Fibroblast of lung (primary cell): Measurements from ENCODE around the gene IL9R. TPM values are rescaled to one million over a fixed set of nuclear protein-coding genes. Genes with fewer than 3 reads are reported as not detected.

ENCODE experiments used
- DNase-seq, 2 donors: peaks; one replicate each; pipeline versions ENCODE4 v3.0.0 to v3.0.0-alpha.2; 2010; ENCODE audit warnings: low read depth in 2 of 2
- H2AFZ ChIP-seq: 2 replicates; pipeline ENCODE4 v1.5.1; 2012; ENCODE audit warnings: low read length, control low read depth, inconsistent platforms
- H3K27ac ChIP-seq: 2 replicates; pipeline ENCODE4 v1.5.1; 2011; ENCODE audit warnings: low read length, control low read depth; ENCODE audit not compliant: insufficient read depth
- H3K27me3 ChIP-seq: 2 replicates; pipeline ENCODE4 v1.5.1; 2011; ENCODE audit warnings: mild to moderate bottlenecking, low read length; ENCODE audit not compliant: control insufficient read depth, insufficient read depth
- H3K36me3 ChIP-seq: 2 replicates; pipeline ENCODE4 v1.5.1; 2011; ENCODE audit warnings: low read length; ENCODE audit not compliant: control insufficient read depth, insufficient read depth
- H3K4me1 ChIP-seq: 2 replicates; pipeline ENCODE4 v1.5.1; 2011; ENCODE audit warnings: low read length; ENCODE audit not compliant: control insufficient read depth, insufficient read depth; ENCODE audit errors: extremely low read depth
- H3K4me2 ChIP-seq: 2 replicates; pipeline ENCODE4 v1.5.1; 2011; ENCODE audit warnings: low read length, control low read depth; ENCODE audit not compliant: insufficient read depth; ENCODE audit errors: extremely low read depth
- H3K4me3 ChIP-seq, 4 experiments: fragments of 200-600 bp in 1 of 4; sonication (generic) in 1 of 4; replicated peaks in 1 of 4; 2 replicates each; pipeline ENCODE4 v1.5.1; 2011 to 2016; ENCODE audit warnings: low read length in 4 of 4, low read depth in 3 of 4, mild to moderate bottlenecking in 3 of 4, control low read depth in 2 of 4, inconsistent platforms in 1 of 4, mixed read lengths in 1 of 4; ENCODE audit not compliant: insufficient read depth in 1 of 4; ENCODE audit errors: control extremely low read depth in 1 of 4
- H3K79me2 ChIP-seq: 2 replicates; pipeline ENCODE4 v1.5.1; 2012; ENCODE audit warnings: mild to moderate bottlenecking, low read length, inconsistent platforms; ENCODE audit not compliant: control insufficient read depth, insufficient read depth
- H3K9ac ChIP-seq: 2 replicates; pipeline ENCODE4 v1.5.1; 2011; ENCODE audit warnings: mild to moderate bottlenecking, low read length, control low read depth; ENCODE audit not compliant: insufficient read depth
- H3K9me3 ChIP-seq: 2 replicates; pipeline ENCODE4 v1.5.1; 2012; ENCODE audit warnings: low read depth, low read length; ENCODE audit not compliant: control insufficient read depth, insufficient read depth
- H4K20me1 ChIP-seq: 2 replicates; pipeline ENCODE4 v1.5.1; 2011; ENCODE audit warnings: low read length; ENCODE audit not compliant: control insufficient read depth, insufficient read depth; ENCODE audit errors: extremely low read depth
- CTCF ChIP-seq, 2 donors: IDR thresholded peaks in 1 of 2; conservative IDR thresholded peaks in 1 of 2; 1 replicate in 1 of 2; 2 replicates in 1 of 2; pipeline ENCODE4 v1.5.1; 2011 to 2012; ENCODE audit warnings: low read length in 2 of 2, control low read depth in 1 of 2, inconsistent platforms in 1 of 2, low read depth in 1 of 2, mild to moderate bottlenecking in 1 of 2
- EZH2 ChIP-seq: IDR thresholded peaks from 2 replicates; pipeline ENCODE4 v1.5.1; 2012; ENCODE audit warnings: low read length, control low read depth, mild to moderate bottlenecking; ENCODE audit errors: missing control alignments
- polyA plus RNA-seq, 2 donors: library from polyadenylated mRNA; depleted of rRNA in 1 of 2; stranded (reverse) in 1 of 2; unstranded in 1 of 2; fragments of >200 nt; gene quantifications; 2 replicates each; pipeline ENCODE4 v1.2.1, GENCODE V29; 2011 to 2012; ENCODE audit warnings: missing spikeins in 1 of 2
- total RNA-seq: library from RNA; depleted of rRNA; stranded (reverse); fragments of >200 nt; gene quantifications from 2 replicates; pipeline ENCODE4 v1.2.1, GENCODE V29; 2014

IL9R gene
- total and polyA plus RNA-seq, 2 donors (not counting 1 experiment from before 2014, with no cell fraction given) = not detected

- no peak for DNase-seq
- Histone ChIP-seq H3K9ac (no peak overlapping the region), H3K4me2 (no peak overlapping the region), H2AFZ (no peak overlapping the region), H3K79me2 (no peaks in the 10 kb centered on the region), H3K9me3 (no peaks in the 10 kb centered on the region), H4K20me1 (no peaks in the 10 kb centered on the region), H3K27ac (no peak overlapping the region), H3K36me3 (no peaks in the 10 kb centered on the region), H3K4me1 (no peaks in the 10 kb centered on the region), H3K4me3 (no peak overlapping the region), H3K27me3 (no peaks in the 10 kb centered on the region)
- no peak for TF ChIP-seq CTCF (conservative IDR thresholded peaks at IDR 0.05 in 1 of 2, IDR thresholded peaks at IDR 0.05 in 1 of 2; ENCODE audit: low read depth in 1 of 2, low read length in 2 of 2)
- TF ChIP-seq EZH2 = no peak
Measured at GRCh38 chrX:156002507-156002906, 5.0 kb downstream of the IL9R start.

GRCh38 chrX:156003486-156004185, 6.1 kb downstream of the IL9R start:
- Histone ChIP-seq H3K36me3 (no peaks in the 10 kb centered on the region), H3K9ac (no peak overlapping the region), H3K4me3 (no peak overlapping the region), H3K79me2 (no peaks in the 10 kb centered on the region), H3K4me1 (no peaks in the 10 kb centered on the region), H3K4me2 (no peak overlapping the region), H3K27me3 (no peaks in the 10 kb centered on the region), H2AFZ (no peak overlapping the region), H4K20me1 (no peaks in the 10 kb centered on the region), H3K27ac (no peak overlapping the region), H3K9me3 (no peaks in the 10 kb centered on the region)
- no peak for TF ChIP-seq CTCF (conservative IDR thresholded peaks at IDR 0.05 in 1 of 2, IDR thresholded peaks at IDR 0.05 in 1 of 2; ENCODE audit: low read depth in 1 of 2, low read length in 2 of 2)
- no peak for TF ChIP-seq EZH2
- DNase-seq = no peak

GRCh38 chrX:156004256-156004655, 6.8 kb downstream of the IL9R start:
- Histone ChIP-seq H3K4me3 (no peak overlapping the region), H3K79me2 (no peaks in the 10 kb centered on the region), H2AFZ (no peak overlapping the region), H3K27me3 (no peaks in the 10 kb centered on the region), H3K9me3 (no peaks in the 10 kb centered on the region), H3K27ac (no peak overlapping the region), H3K36me3 (no peaks in the 10 kb centered on the region), H3K4me2 (no peak overlapping the region), H4K20me1 (no peaks in the 10 kb centered on the region), H3K9ac (no peak overlapping the region), H3K4me1 (no peaks in the 10 kb centered on the region)
- no peak for TF ChIP-seq EZH2
- TF ChIP-seq CTCF (conservative IDR thresholded peaks at IDR 0.05 in 1 of 2, IDR thresholded peaks at IDR 0.05 in 1 of 2; ENCODE audit: low read depth in 1 of 2, low read length in 2 of 2) = no peak
- no peak for DNase-seq
